SK-N-SH (cell line): ENCODE measurements around the gene FLYWCH1. TPM values are rescaled to one million over a fixed set of nuclear protein-coding genes. Genes with fewer than 3 reads are reported as not detected.

Source experiments
- CTCF ChIA-PET: fragments of 300-600, 350-600 bp; formaldehyde crosslinking; extraction: SDS; loops from one replicate; lab custom pipeline; 2021; lab: Yijun Ruan, JAX
- POLR2A ChIA-PET: fragments of 350-600 bp; sonication (Branson Sonifier 250); formaldehyde crosslinking; extraction: SDS; loops from one replicate; lab custom pipeline; 2020; ENCODE audit warnings: antibody characterized with exemption, inconsistent platforms; lab: Yijun Ruan, JAX
- DNase-seq: peaks from one replicate; pipeline ENCODE4 v3.0.0; 2012
- H2AFZ ChIP-seq: fragments of 200-600 bp; sonication (generic); 2 replicates; pipeline ENCODE4 v1.8.1; 2016; ENCODE audit warnings: antibody characterized with exemption, mild to moderate bottlenecking, low read depth
- H3F3A ChIP-seq: fragments of 200-600 bp; sonication (generic); replicated peaks from 2 replicates; pipeline ENCODE3; 2016; ENCODE audit warnings: antibody characterized with exemption, mild to moderate bottlenecking; ENCODE audit not compliant: insufficient read depth
- H3K27ac ChIP-seq, 2 experiments: fragments of 200-500 bp in 1 of 2; fragments of 200-600 bp in 1 of 2; sonication (Bioruptor generic) in 1 of 2; sonication (generic), shearing (Covaris generic) in 1 of 2; 2 replicates each; pipeline versions ENCODE4 v1.5.1 to v1.6.1; 2014 to 2016; ENCODE audit warnings: low read depth in 2 of 2, inconsistent platforms in 1 of 2, low read length in 1 of 2, mild to moderate bottlenecking in 1 of 2, mixed read lengths in 1 of 2
- H3K27me3 ChIP-seq: fragments of 200-600 bp; sonication (generic), shearing (Covaris generic); 2 replicates; pipeline ENCODE4 v1.6.1; 2016; ENCODE audit warnings: mixed run types; ENCODE audit not compliant: insufficient read depth
- H3K36me3 ChIP-seq, 2 experiments: fragments of 200-500 bp in 1 of 2; fragments of 200-600 bp in 1 of 2; sonication (Bioruptor generic) in 1 of 2; sonication (generic) in 1 of 2; replicated peaks in 1 of 2; 2 replicates each; pipeline versions ENCODE3 to v1.5.1; 2014 to 2016; ENCODE audit warnings: low read length in 1 of 2, mild to moderate bottlenecking in 1 of 2; ENCODE audit not compliant: insufficient read depth in 2 of 2, control insufficient read depth in 1 of 2
- H3K4me1 ChIP-seq, 2 experiments: fragments of 200-500 bp in 1 of 2; fragments of 200-600 bp in 1 of 2; sonication (Bioruptor generic) in 1 of 2; sonication (generic), shearing (Covaris generic) in 1 of 2; 2 replicates each; pipeline versions ENCODE4 v1.5.1 to v1.6.1; 2014 to 2016; ENCODE audit warnings: low read depth in 1 of 2, low read length in 1 of 2, mixed run types in 1 of 2; ENCODE audit not compliant: insufficient read depth in 2 of 2, control insufficient read depth in 1 of 2
- H3K4me2 ChIP-seq: fragments of 200-600 bp; sonication (generic), shearing (Covaris generic); 2 replicates; pipeline ENCODE4 v1.6.1; 2017; ENCODE audit warnings: mixed run types
- H3K4me3 ChIP-seq, 2 experiments: fragments of 200-500 bp in 1 of 2; fragments of 200-600 bp in 1 of 2; sonication (Bioruptor generic) in 1 of 2; sonication (generic), shearing (Covaris generic) in 1 of 2; 2 replicates each; pipeline versions ENCODE4 v1.5.1 to v1.8.1; 2014 to 2016; ENCODE audit warnings: low read depth in 2 of 2, inconsistent platforms in 1 of 2, low read length in 1 of 2, mild to moderate bottlenecking in 1 of 2, mixed read lengths in 1 of 2, moderate library complexity in 1 of 2
- H3K79me2 ChIP-seq: fragments of 200-600 bp; sonication (generic); 2 replicates; pipeline ENCODE4 v1.8.1; 2017; ENCODE audit warnings: mild to moderate bottlenecking; ENCODE audit not compliant: insufficient read depth
- H3K9ac ChIP-seq: fragments of 200-600 bp; sonication (generic); 2 replicates; pipeline ENCODE4 v1.6.1; 2017; ENCODE audit warnings: mixed run types
- H3K9me2 ChIP-seq: fragments of 200-600 bp; sonication (generic); 2 replicates; pipeline ENCODE4 v1.6.1; 2017; ENCODE audit warnings: mixed run types
- H3K9me3 ChIP-seq: fragments of 200-600 bp; sonication (generic); 2 replicates; pipeline ENCODE4 v1.6.1; 2017; ENCODE audit warnings: mixed run types, mild to moderate bottlenecking, moderate library complexity
- H4K20me1 ChIP-seq: fragments of 200-600 bp; sonication (generic); 2 replicates; pipeline ENCODE4 v1.6.1; 2017; ENCODE audit warnings: mild to moderate bottlenecking, mixed run types; ENCODE audit not compliant: insufficient read depth
- CHD2 ChIP-seq: fragments of 150-350 bp; IDR thresholded peaks from 2 replicates; pipeline ENCODE4 v1.6.1; 2018; ENCODE audit warnings: low read length; ENCODE audit not compliant: partially characterized antibody
- ELF1 ChIP-seq: IDR thresholded peaks from 2 replicates; pipeline ENCODE4 v1.4.0; 2012
- GATA2 ChIP-seq: sonication (generic); formaldehyde crosslinking; IDR thresholded peaks from 2 replicates; pipeline ENCODE4 v1.5.0; 2020; ENCODE audit warnings: mild to moderate bottlenecking, missing genetic modification reagents
- IRF3 ChIP-seq: fragments of 150-350 bp; IDR thresholded peaks from 2 replicates; pipeline ENCODE4 v1.6.1; 2016; ENCODE audit warnings: mild to moderate bottlenecking, low read depth, low read length
- JUND ChIP-seq: IDR thresholded peaks from 2 replicates; pipeline ENCODE4 v1.4.0; 2012
- MEF2A ChIP-seq: IDR thresholded peaks from 2 replicates; pipeline ENCODE4 v1.4.0; 2012; ENCODE audit warnings: low read depth, borderline replicate concordance
- NFIC ChIP-seq: IDR thresholded peaks from 2 replicates; pipeline ENCODE4 v1.4.0; 2012; ENCODE audit warnings: borderline replicate concordance
- PBX3 ChIP-seq: IDR thresholded peaks from 2 replicates; pipeline ENCODE4; 2012
- POLR2AphosphoS5 ChIP-seq: IDR thresholded peaks from 2 replicates; pipeline ENCODE4 v1.6.1; 2012; ENCODE audit warnings: low read depth, low read length
- REST ChIP-seq: IDR thresholded peaks from 2 replicates; pipeline ENCODE4 v1.6.1; 2012; ENCODE audit warnings: mild to moderate bottlenecking, low read depth, low read length, moderate library complexity
- RXRA ChIP-seq: IDR thresholded peaks from 2 replicates; pipeline ENCODE4 v1.4.0; 2012; ENCODE audit warnings: low read depth, mild to moderate bottlenecking, borderline replicate concordance
- SIN3A ChIP-seq: IDR thresholded peaks from 2 replicates; pipeline ENCODE4 v1.6.1; 2012; ENCODE audit warnings: low read depth, mild to moderate bottlenecking, low read length, moderate library complexity, borderline replicate concordance
- TCF12 ChIP-seq: IDR thresholded peaks from 2 replicates; pipeline ENCODE4 v1.4.0; 2012
- TEAD4 ChIP-seq: IDR thresholded peaks from 2 replicates; pipeline ENCODE4 v1.4.0; 2012; ENCODE audit warnings: mild to moderate bottlenecking, borderline replicate concordance; ENCODE audit not compliant: insufficient read depth
- ZBTB33 ChIP-seq: IDR thresholded peaks from 2 replicates; pipeline ENCODE4 v1.4.0; 2012; ENCODE audit warnings: low read depth, borderline replicate concordance
- WGBS: methylation state at CpG from one replicate; pipeline ENCODE4 v1.1.6; 2017; ENCODE audit warnings: low lambda C conversion rate; 5-methylcytosine and 5-hydroxymethylcytosine counted together
- polyA plus RNA-seq, 3 experiments: library from polyadenylated mRNA; depleted of rRNA; stranded (reverse); fragments of >200 nt; gene quantifications; 2 replicates each; pipeline ENCODE4 v1.2.3, GENCODE V29; 2012

FLYWCH1 gene
- polyA plus RNA-seq, 1 of the 3 experiments (the other 2 are of a cell fraction) = 30.1 TPM

- H4K20me1 ChIP-seq = no peaks in the 10 kb centered on the region
- no peaks in the 10 kb centered on the region for H3K9me3 ChIP-seq
- no peak overlapping the region for H3K4me3 ChIP-seq
- DNase-seq = no peak
- no peaks in the 10 kb centered on the region for H3K4me1 ChIP-seq
- ChIA-PET POLR2A (no interaction called here), CTCF (interaction anchor here (1.1 kb wide), 1 partner anchor 87 kb away, joined by 3 read pairs; no protein-coding TSS in a partner anchor)
- H2AFZ ChIP-seq = no peak overlapping the region
- no peak overlapping the region for H3K27ac ChIP-seq
- 53% methylated on average over 6 of the region's 26 CpGs for WGBS
- H3K4me2 ChIP-seq = no peak overlapping the region
- H3K79me2 ChIP-seq = no peaks in the 10 kb centered on the region
- H3K36me3 ChIP-seq = no peaks in the 10 kb centered on the region
- H3K9ac ChIP-seq = no peak overlapping the region
- peaks cover 12% of the 10 kb centered on the region; the same call in 1 of the 2 replicates for H3K27me3 ChIP-seq
- TF ChIP-seq ZBTB33 = no peak
- no peak for TF ChIP-seq TCF12
- TF ChIP-seq RXRA = no peak
- no peak for TF ChIP-seq POLR2AphosphoS5
- TF ChIP-seq GATA2 (CRISPR knock-in tag) = no peak
- no peak for TF ChIP-seq CHD2
- no peak for TF ChIP-seq ELF1
- TF ChIP-seq SIN3A = no peak
- no peak for TF ChIP-seq NFIC
- TF ChIP-seq JUND = no peak
- no peak for TF ChIP-seq PBX3
- no peak for TF ChIP-seq REST
- TF ChIP-seq TEAD4 = no peak
- no peak for TF ChIP-seq IRF3
- TF ChIP-seq MEF2A = no peak
- H3F3A ChIP-seq = no peaks in the 10 kb centered on the region
- H3K9me2 ChIP-seq = no peaks in the 10 kb centered on the region
Observed at GRCh38 chr16:2954656-2955381, 43.1 kb downstream of the FLYWCH1 start.
